ENCODE results near the gene NOL11. TPM values are rescaled to one million over a fixed set of nuclear protein-coding genes. Genes with fewer than 3 reads are reported as not detected.

NOL11 gene
- total and polyA plus RNA-seq, 2 donors (not counting 3 experiments of a cell fraction or from before 2014, with no cell fraction given), result 17.7 to 52.6 TPM

- Histone ChIP-seq H3K9me1 (replicated peaks; ENCODE audit: control insufficient read depth, extremely low read depth, insufficient read depth, low read length) (no peaks in the 10 kb centered on the region), H2AFZ (ENCODE audit: low read depth, low read length) (peak overlapping the region; percentile 13), H3K36me3 (ENCODE audit: control insufficient read depth in 2 of 2, extremely low read depth in 1 of 2, insufficient read depth in 2 of 2, low read length in 2 of 2) (peaks cover 0 to 2% of the 10 kb centered on the region in 2 experiments), H3K79me2 (ENCODE audit: control insufficient read depth, insufficient read depth, low read length) (no peaks in the 10 kb centered on the region), H3K27me3 (ENCODE audit: control insufficient read depth in 2 of 2, insufficient read depth in 2 of 2, low read length in 2 of 2) (no peaks in the 10 kb centered on the region), H3K27ac (ENCODE audit: insufficient read depth, low read depth, low read length) (no peak overlapping the region), H3K9ac (replicated peaks; ENCODE audit: extremely low read depth, insufficient read depth, low read length) (no peak overlapping the region), H4K20me1 (replicated peaks; ENCODE audit: control insufficient read depth, extremely low read depth, insufficient read depth, low read length) (no peaks in the 10 kb centered on the region), H3K4me3 (replicated peaks in 1 of 3; ENCODE audit: insufficient read depth in 1 of 3, low read depth in 1 of 3, low read length in 3 of 3) (no peak overlapping the region), H3K9me3 (replicated peaks; ENCODE audit: control insufficient read depth, insufficient read depth, low read length) (no peaks in the 10 kb centered on the region), H3K4me2 (ENCODE audit: insufficient read depth, low read length) (no peak overlapping the region), H3K4me1 (ENCODE audit: control insufficient read depth, extremely low read depth, insufficient read depth, low read length) (no peaks in the 10 kb centered on the region)
- intact Hi-C loops (cut with micrococcal nuclease), result no loop called here
- dilution Hi-C loops (cut with MboI; ENCODE audit: extremely low pct_ligation_motif_present, low sequenced_read_pairs), result no loop called here
- FAIRE-seq, result no peak
- CTCF ChIA-PET, result interaction anchor here (0.6 kb wide), 1 partner anchor 183 kb away, joined by 3 read pairs; no protein-coding TSS in a partner anchor
- no peak for DNase-seq (ENCODE audit: low read depth, low spot score)
- POLR2A ChIA-PET, result no interaction called here
- TF ChIP-seq POLR2A (IDR thresholded peaks at IDR 0.05; ENCODE audit: low read depth, low read length) (no peak), GATA2 (IDR thresholded peaks at IDR 0.05; ENCODE audit: insufficient read depth, insufficient read length, low read depth, low read length) (no peak), JUN (IDR thresholded peaks at IDR 0.05; ENCODE audit: borderline replicate concordance, insufficient read depth, insufficient read length, low read depth) (no peak), EZH2 (IDR thresholded peaks at IDR 0.05; ENCODE audit: borderline replicate concordance, low read depth, low read length, severe bottlenecking) (no peak)
- TF ChIP-seq, protein P1, sequence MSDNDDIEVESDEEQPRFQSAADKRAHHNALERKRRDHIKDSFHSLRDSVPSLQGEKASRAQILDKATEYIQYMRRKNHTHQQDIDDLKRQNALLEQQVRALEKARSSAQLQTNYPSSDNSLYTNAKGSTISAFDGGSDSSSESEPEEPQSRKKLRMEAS (IDR thresholded peaks at IDR 0.05; ENCODE audit: insufficient read depth, insufficient read length), result no peak
- TF ChIP-seq, protein P2, sequence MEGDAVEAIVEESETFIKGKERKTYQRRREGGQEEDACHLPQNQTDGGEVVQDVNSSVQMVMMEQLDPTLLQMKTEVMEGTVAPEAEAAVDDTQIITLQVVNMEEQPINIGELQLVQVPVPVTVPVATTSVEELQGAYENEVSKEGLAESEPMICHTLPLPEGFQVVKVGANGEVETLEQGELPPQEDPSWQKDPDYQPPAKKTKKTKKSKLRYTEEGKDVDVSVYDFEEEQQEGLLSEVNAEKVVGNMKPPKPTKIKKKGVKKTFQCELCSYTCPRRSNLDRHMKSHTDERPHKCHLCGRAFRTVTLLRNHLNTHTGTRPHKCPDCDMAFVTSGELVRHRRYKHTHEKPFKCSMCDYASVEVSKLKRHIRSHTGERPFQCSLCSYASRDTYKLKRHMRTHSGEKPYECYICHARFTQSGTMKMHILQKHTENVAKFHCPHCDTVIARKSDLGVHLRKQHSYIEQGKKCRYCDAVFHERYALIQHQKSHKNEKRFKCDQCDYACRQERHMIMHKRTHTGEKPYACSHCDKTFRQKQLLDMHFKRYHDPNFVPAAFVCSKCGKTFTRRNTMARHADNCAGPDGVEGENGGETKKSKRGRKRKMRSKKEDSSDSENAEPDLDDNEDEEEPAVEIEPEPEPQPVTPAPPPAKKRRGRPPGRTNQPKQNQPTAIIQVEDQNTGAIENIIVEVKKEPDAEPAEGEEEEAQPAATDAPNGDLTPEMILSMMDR (IDR thresholded peaks at IDR 0.05; ENCODE audit: extremely low read depth in 1 of 2, insufficient read depth in 1 of 2, low read depth in 1 of 2, low read length in 2 of 2), result no peak
- no TSS peak for BruUV-seq (replicated peaks)
Measured at GRCh38 chr17:67759355-67760171, 41.8 kb downstream of the NOL11 start.
